AG10803 (cell line): ENCODE results near the gene STPG2.

Source experiments
- DNase-seq: peaks from one replicate; pipeline ENCODE4 v3.0.0; 2010; ENCODE audit warnings: low read depth
- H3K4me3 ChIP-seq: 2 replicates; pipeline ENCODE4 v1.5.1; 2011; ENCODE audit warnings: mild to moderate bottlenecking, low read length, control low read depth
- TF ChIP-seq, protein P1 (sequence below): conservative IDR thresholded peaks from 2 replicates; pipeline ENCODE4 v1.5.1; 2011; ENCODE audit warnings: mild to moderate bottlenecking, low read length, control low read depth, inconsistent platforms

STPG2 gene

GRCh38 chr4:97531351-97531750 is 611.9 kb downstream of the STPG2 start:
- no peak overlapping the region for H3K4me3 ChIP-seq
- TF ChIP-seq, protein P1, sequence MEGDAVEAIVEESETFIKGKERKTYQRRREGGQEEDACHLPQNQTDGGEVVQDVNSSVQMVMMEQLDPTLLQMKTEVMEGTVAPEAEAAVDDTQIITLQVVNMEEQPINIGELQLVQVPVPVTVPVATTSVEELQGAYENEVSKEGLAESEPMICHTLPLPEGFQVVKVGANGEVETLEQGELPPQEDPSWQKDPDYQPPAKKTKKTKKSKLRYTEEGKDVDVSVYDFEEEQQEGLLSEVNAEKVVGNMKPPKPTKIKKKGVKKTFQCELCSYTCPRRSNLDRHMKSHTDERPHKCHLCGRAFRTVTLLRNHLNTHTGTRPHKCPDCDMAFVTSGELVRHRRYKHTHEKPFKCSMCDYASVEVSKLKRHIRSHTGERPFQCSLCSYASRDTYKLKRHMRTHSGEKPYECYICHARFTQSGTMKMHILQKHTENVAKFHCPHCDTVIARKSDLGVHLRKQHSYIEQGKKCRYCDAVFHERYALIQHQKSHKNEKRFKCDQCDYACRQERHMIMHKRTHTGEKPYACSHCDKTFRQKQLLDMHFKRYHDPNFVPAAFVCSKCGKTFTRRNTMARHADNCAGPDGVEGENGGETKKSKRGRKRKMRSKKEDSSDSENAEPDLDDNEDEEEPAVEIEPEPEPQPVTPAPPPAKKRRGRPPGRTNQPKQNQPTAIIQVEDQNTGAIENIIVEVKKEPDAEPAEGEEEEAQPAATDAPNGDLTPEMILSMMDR = no peak
- no peak for DNase-seq

DNA sequence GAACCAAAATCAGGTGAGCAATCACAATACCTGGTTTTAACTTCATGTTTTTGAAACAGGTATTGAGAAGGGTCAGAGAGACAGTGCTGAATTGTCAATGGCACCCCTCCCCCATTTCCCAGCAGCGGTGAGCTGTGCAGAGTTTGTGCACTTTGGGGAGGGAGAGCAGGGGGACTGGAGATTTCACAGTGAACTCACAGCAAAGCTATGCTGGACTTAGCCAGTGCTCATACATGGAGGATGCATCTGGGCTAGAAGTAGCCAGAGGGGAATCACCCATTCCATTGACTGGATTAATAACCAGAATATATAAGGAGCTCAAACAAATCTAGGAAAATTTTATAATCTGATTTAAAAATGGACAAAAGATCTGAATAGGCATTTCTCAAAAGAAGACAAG is 612.6 kb downstream of the STPG2 start:
- TF ChIP-seq, protein P1 = no peak
- H3K4me3 ChIP-seq = no peak overlapping the region
- DNase-seq = no peak

- no peak overlapping the region for H3K4me3 ChIP-seq
- TF ChIP-seq, protein P1 = no peak
- no peak for DNase-seq
Measured at GRCh38 chr4:97525236-97525635, 618.0 kb downstream of the STPG2 start.

GRCh38 chr4:97517939-97518338 is 625.3 kb downstream of the STPG2 start:
- no peak for DNase-seq
- TF ChIP-seq, protein P1 = no peak
- no peak overlapping the region for H3K4me3 ChIP-seq

GRCh38 chr4:97513917-97514316 is 629.4 kb downstream of the STPG2 start:
- no peak for DNase-seq
- H3K4me3 ChIP-seq = no peak overlapping the region
- TF ChIP-seq, protein P1 = no peak
